Cardiac septum (tissue), 1 donor: ENCODE measurements around the gene TCF20. TPM values are rescaled to one million over a fixed set of nuclear protein-coding genes. Genes with fewer than 3 reads are reported as not detected.

Experiments
- DNase-seq: peaks from one replicate; pipeline ENCODE4 v3.0.0-alpha.2; 2020; ENCODE audit warnings: low spot score
- intact Hi-C: fragments of 100-400 bp; cut with DNase I; formaldehyde crosslinking; loops from one replicate; pipeline ENCODE4 v1.14.0; 2022
- total RNA-seq: library from RNA; stranded (reverse); fragmentation: NEBNext Ultra II Directional; extraction: Animal tissue kit (Norgen Biotek cat#: 25700); gene quantifications from one replicate; pipeline ENCODE4 v1.2.1, GENCODE V29; 2021
- donor health status: DM: no; HTN: no; CAD: no.

Gene TCF20
- total RNA-seq, 1 donor from 2014 or later, result 15.3 TPM

GRCh38 chr22:42225841-42226240, 44.6 kb downstream of the TCF20 start:
- no peak for DNase-seq
- intact Hi-C loops, result no loop called here

- intact Hi-C loops, result no loop called here
Observed at GRCh38 chr22:42222140-42222539, 48.3 kb downstream of the TCF20 start.

More at GRCh38 chr22:42222140-42222539, 48.3 kb downstream of the TCF20 start:
- DNase-seq, result no peak

Other genes starting within 250 kb of the TCF20 start
- 11.2 TPM for gene NAGA, start 199.8 kb downstream of the TCF20 start, total RNA-seq
- 4.5 TPM for gene PHETA2, start 196.4 kb downstream of the TCF20 start, total RNA-seq
- 123 TPM for gene SMDT1, start 191.0 kb downstream of the TCF20 start, total RNA-seq
- 183 TPM for gene NDUFA6, start 179.9 kb downstream of the TCF20 start, total RNA-seq
- 0.35 TPM for gene CYP2D6, start 139.8 kb downstream of the TCF20 start, total RNA-seq
- 1.5 TPM for gene NFAM1, start 161.8 kb upstream of the TCF20 start, total RNA-seq
- 25.5 TPM for gene RRP7A, start 249.1 kb upstream of the TCF20 start, total RNA-seq